OCI-LY1 (cell line): ENCODE results near the gene PAK4.

ENCODE experiments used
- CTCF ChIP-seq: fragments of 200-600 bp; sonication (generic), shearing (Covaris generic); IDR thresholded peaks from 2 replicates; pipeline ENCODE4 v1.5.1; 2017; ENCODE audit warnings: mild to moderate bottlenecking, antibody characterized with exemption, low read length, moderate library complexity, mixed read lengths
- EZH2 ChIP-seq: fragments of 200-600 bp; sonication (generic), shearing (Covaris generic); IDR thresholded peaks from 2 replicates; pipeline ENCODE4 v1.8.0; 2017; ENCODE audit warnings: borderline replicate concordance, mixed run types, mild to moderate bottlenecking, antibody characterized with exemption, low read length, moderate library complexity, mixed read lengths

GRCh38 chr19:39200803-39201115 is 75.2 kb downstream of the PAK4 start:
- TF ChIP-seq CTCF: no peak
- no peak for TF ChIP-seq EZH2
